Left lung (tissue), 10 donors: Measurements from ENCODE around the gene FAM107B. TPM values are rescaled to one million over a fixed set of nuclear protein-coding genes. Genes with fewer than 3 reads are reported as not detected.

Source experiments
- ATAC-seq: fragments of 200-7000 bp; cut with Tn5 transposase; one replicate; pipeline ENCODE4 v1.9.1; 2020; ENCODE audit warnings: moderate library complexity
- DNase-seq, 4 donors: peaks; one replicate each; pipeline ENCODE4 v3.0.0-alpha.2; 2013 to 2020
- H3K27ac ChIP-seq, 2 donors: fragments of 200-600 bp; sonication (generic) in 1 of 2; one replicate each; pipeline versions ENCODE4 v1.5.0 to v1.8.0; 2020 to 2021
- H3K27me3 ChIP-seq, 2 donors: fragments of 200-600 bp; sonication (generic) in 1 of 2; one replicate each; pipeline versions ENCODE4 v1.5.0 to v1.8.0; 2020 to 2021
- H3K36me3 ChIP-seq, 2 donors: fragments of 200-600 bp; sonication (generic) in 1 of 2; one replicate each; pipeline versions ENCODE4 v1.5.0 to v1.8.0; 2020 to 2021
- H3K4me1 ChIP-seq, 2 donors: fragments of 200-600 bp; one replicate each; pipeline ENCODE4 v1.8.0; 2021
- H3K4me3 ChIP-seq, 2 donors: fragments of 200-600 bp; sonication (generic) in 1 of 2; one replicate each; pipeline versions ENCODE4 v1.5.0 to v1.8.0; 2020 to 2021; ENCODE audit warnings: mild to moderate bottlenecking in 1 of 2
- H3K9me3 ChIP-seq, 2 donors: fragments of 200-600 bp; sonication (generic) in 1 of 2; one replicate each; pipeline versions ENCODE4 v1.5.0 to v1.8.0; 2020 to 2021
- CTCF ChIP-seq, 2 donors: fragments of 200-600 bp; sonication (generic) in 1 of 2; IDR thresholded peaks; one replicate each; pipeline versions ENCODE4 v1.5.0 to v1.8.0; 2021; ENCODE audit warnings: antibody characterized with exemption in 2 of 2
- intact Hi-C, 2 donors: fragments of 100-400 bp; cut with DNase I; formaldehyde crosslinking; loops; one replicate each; pipeline versions ENCODE4 v1.11.2 to v1.14.2; 2022
- polyA plus RNA-seq, 6 donors: library from polyadenylated mRNA; unstranded; fragments of 120-200 nt; gene quantifications; one replicate each; pipeline ENCODE4 v1.2.1, GENCODE V29; 2013; ENCODE audit not compliant: insufficient read length in 6 of 6
- total RNA-seq, 2 donors: library from RNA; stranded (reverse); fragmentation: NEBNext Ultra II Directional; extraction: Animal tissue kit (Norgen Biotek cat#: 25700); gene quantifications; one replicate each; pipeline ENCODE4 v1.2.1, GENCODE V29; 2021
- donor health status: DM: no; HTN: yes; CAD: no.
- donor health status: DM: no; HTN: no; CAD: no.

FAM107B gene
- total and polyA plus RNA-seq, 8 donors, result 66.2 to 93.6 (median 83.0) TPM

GRCh38 chr10:14588084-14588937 lies 186.4 kb downstream of the FAM107B start:
- Histone ChIP-seq H3K27me3 (no peaks in the 10 kb centered on the region), H3K4me1 (peaks cover 9 to 53% of the 10 kb centered on the region in 2 donors), H3K9me3 (no peaks in the 10 kb centered on the region), H3K4me3 (no peak overlapping the region), H3K36me3 (peaks cover 0 to 14% of the 10 kb centered on the region in 2 donors), H3K27ac (peak overlapping the region; percentile 0 to 78)
- ATAC-seq (peak; percentile 63), DNase-seq (no peak)
- TF ChIP-seq CTCF (IDR thresholded peaks at IDR 0.05), result no peak
- intact Hi-C loops, result no loop called here

- Histone ChIP-seq H3K27me3 (no peaks in the 10 kb centered on the region), H3K27ac (peak overlapping the region; percentile 0 to 78), H3K9me3 (no peaks in the 10 kb centered on the region), H3K4me1 (peaks cover 9 to 53% of the 10 kb centered on the region in 2 donors), H3K36me3 (peaks cover 0 to 7% of the 10 kb centered on the region in 2 donors), H3K4me3 (no peak overlapping the region)
- ATAC-seq, result no peak
- TF ChIP-seq CTCF (IDR thresholded peaks at IDR 0.05), result no peak
- intact Hi-C loops, result no loop called here
- DNase-seq, result no peak
These were observed 187.1 kb downstream of the FAM107B start for GRCh38 chr10:14587540-14588083.

DNA sequence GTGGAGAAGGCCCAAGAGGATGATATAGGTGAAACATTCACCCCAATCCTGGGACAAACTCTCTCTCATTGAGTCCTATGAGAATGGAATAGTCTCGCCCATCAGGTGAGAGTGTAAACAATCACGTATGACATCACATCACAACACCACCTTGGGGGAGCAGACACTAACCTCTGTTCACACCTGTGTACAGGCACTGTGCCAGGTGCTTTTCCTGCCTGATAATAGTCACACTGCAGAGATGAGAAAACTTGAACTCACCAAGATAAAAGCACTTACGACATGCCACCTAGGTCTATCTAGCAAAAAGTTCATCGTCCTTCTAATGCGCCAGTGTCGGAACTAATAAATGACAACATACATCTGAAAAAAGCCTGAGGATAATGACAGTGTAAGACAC lies 187.8 kb downstream of the FAM107B start:
- H3K4me3 ChIP-seq, result no peak overlapping the region
- ATAC-seq (no peak), DNase-seq (no peak)
- H3K4me1 ChIP-seq, result peaks cover 9 to 59% of the 10 kb centered on the region in 2 donors
- no peaks in the 10 kb centered on the region for H3K27me3 ChIP-seq
- H3K36me3 ChIP-seq, result no peaks in the 10 kb centered on the region
- TF ChIP-seq CTCF (IDR thresholded peaks at IDR 0.05), result no peak
- H3K27ac ChIP-seq, result peak overlapping the region in 1 of 2 donors; percentile 45
- H3K9me3 ChIP-seq, result no peaks in the 10 kb centered on the region
- intact Hi-C loops, result no loop called here

DNA sequence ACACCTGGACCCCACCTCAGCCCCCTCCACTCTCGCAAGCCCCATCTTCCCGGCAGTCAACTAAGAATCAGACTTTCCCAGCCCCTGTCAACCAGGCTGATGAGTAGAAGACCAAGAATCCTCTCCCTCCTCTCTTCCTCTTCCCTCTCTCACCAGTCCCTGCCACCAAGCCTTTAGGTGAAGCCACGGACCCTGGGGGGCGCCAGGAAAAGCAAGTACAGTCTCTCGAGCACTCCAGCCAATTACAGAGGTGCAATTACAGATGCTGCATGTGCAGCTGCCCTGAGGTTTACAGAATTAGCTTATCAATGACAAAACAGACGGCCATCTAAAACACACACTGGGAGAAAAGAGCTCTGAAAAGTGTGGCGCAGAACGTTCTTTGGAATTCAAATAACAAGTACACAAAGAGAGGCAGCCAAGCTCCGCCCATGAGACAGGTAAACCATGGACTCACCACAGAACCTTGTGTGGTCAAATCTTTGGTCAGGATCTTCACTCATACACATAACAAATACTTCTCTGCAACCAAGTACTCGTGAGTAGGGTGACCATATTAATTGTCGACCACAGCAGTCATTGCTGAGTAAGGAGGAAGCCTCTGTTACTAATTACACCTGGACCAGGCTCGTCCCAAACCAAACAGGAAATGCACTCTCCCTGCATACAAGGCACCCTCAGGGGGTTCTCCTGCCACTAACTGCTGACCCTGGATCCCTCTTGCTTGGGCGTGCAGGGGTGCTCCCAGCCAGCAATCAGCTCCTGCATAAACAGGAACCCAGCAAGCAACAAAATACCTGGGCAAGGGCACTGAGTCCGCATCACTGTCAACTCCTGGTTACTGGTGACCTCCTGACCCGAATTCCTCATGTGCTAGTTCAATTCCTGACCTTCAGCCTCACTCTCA lies 189.2 kb downstream of the FAM107B start:
- Histone ChIP-seq H3K4me3 (no peak overlapping the region), H3K27me3 (no peaks in the 10 kb centered on the region), H3K4me1 (peaks cover 9 to 71% of the 10 kb centered on the region in 2 donors), H3K36me3 (no peaks in the 10 kb centered on the region), H3K9me3 (no peaks in the 10 kb centered on the region), H3K27ac (peak overlapping the region in 1 of 2 donors; percentile 28)
- intact Hi-C loops, result no loop called here
- ATAC-seq (no peak), DNase-seq (no peak)
- TF ChIP-seq CTCF (IDR thresholded peaks at IDR 0.05), result no peak
